Renal cortex interstitium (tissue), 11 donors: Measurements from ENCODE around the gene PNRC1. TPM values are rescaled to one million over a fixed set of nuclear protein-coding genes. Genes with fewer than 3 reads are reported as not detected.
"Not testable (repeated sequence)": the region's sequence is repeated elsewhere in the genome, so short reads cannot be mapped to it uniquely, and the experiment has no call there.

Experiments
- DNase-seq, 11 donors: peaks; one replicate each; pipeline ENCODE4 v3.0.0-alpha.2; 2013; ENCODE audit warnings: low read depth in 9 of 11, low spot score in 4 of 11; ENCODE audit errors: extremely low read depth in 1 of 11
- polyA plus RNA-seq, 3 donors: library from polyadenylated mRNA; unstranded; fragments of 120-200 nt; gene quantifications; one replicate each; pipeline ENCODE4 v1.2.1, GENCODE V29; 2013; ENCODE audit not compliant: insufficient read length in 3 of 3

PNRC1 gene
- polyA plus RNA-seq, 3 donors = 109 to 139 (median 136) TPM

DNA sequence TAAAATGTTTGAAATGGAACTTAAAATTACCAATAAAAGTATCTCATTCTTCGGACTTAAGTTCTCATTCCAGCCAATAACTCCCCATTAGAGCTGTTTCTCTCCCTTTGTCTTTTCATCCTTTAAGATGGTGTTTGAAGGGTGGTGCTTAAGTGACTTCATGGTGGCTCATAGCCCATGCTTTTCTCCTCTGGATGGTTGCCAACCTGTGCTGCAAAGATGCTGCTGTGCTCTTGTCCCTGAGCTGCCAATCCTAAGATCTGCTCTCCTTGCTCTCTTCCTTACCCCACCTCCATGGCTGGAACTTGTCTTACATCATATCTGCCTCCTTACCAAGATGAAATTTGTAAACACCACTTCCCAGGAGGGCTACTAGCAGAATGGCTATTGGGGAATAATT is 31.6 kb upstream of the PNRC1 start:
- no peak for DNase-seq

DNA sequence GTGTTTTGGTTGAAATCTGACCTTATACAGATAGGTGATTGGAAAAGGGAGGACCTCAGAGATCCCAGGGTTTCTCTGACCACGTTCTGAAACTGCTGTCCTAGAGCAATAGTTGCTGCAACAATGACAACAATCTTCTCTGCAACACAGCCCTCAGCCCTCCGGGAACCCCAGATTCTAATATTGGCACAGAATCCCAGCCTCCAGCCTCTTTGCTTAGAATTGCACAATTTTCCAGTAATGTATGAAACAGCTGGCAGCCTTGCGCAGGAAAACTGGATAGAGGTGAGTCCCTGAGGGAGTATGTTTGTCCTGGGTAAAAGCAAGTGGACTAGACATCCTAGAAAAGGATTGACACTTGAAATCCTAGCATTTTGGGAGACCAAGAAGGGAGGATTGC is 30.4 kb upstream of the PNRC1 start:
- DNase-seq = no peak

- no peak for DNase-seq
These were observed 29.9 kb upstream of the PNRC1 start for GRCh38 chr6:89050697-89051096.

DNA sequence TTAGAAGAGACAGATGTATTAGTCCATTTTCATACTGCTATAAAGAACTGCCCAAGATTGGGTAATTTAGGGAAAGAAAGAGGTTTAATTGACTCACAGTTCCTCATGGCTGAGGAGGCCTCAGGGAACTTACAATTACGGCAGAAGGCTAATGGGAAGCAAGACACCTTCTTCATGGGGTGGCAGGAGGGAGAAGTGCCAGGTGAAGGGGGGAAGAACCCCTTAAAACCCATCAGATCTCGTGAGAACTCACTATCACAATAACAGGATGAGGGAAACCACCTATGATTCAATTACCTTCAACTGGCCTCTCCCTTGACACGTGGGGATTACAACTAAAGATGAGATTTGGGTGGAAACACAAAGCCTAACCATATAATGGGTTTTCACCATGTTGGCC is 28.9 kb upstream of the PNRC1 start:
- DNase-seq = no peak

DNA sequence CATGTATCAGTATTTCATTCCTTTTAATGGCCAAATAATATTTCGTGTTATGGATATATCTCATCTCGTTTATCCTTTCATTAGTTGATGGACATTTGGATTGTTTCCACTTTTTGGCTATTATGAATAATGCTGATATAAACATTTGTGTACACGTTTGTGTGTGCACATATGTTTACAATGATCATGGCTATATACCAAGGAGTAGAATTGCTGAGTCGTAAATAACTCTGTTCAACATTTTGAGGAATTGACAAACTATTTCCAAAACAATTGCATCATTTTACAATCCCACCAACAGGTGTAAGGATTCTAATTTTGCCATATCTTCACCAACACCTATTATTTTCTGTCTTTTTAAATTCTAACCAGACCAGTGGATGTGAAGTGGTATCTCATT is 26.3 kb upstream of the PNRC1 start:
- DNase-seq = no peak

GRCh38 chr6:89057759-89058158 is 22.8 kb upstream of the PNRC1 start:
- no peak for DNase-seq

DNA sequence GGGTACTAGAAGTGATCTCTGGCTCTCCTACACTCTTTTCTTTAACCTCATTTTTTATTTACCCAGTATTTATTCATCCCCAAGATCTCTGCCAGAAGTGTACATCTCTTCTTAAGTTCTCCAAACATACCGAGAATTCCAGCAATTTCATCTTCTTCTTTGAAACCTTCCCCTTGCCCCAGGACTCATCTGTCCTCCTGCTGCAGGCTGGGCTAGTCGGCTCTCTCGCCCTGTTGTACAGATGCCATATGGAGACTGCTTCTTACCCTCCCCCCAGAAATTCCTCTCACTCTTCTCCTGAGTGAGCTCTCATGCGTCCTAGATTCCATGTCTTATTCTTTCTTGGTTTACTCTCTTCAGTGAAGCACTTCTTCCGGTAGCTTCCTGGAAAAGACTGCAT is 21.9 kb upstream of the PNRC1 start:
- DNase-seq = no peak

GRCh38 chr6:89059227-89059626 is 21.3 kb upstream of the PNRC1 start:
- DNase-seq = no peak

DNA sequence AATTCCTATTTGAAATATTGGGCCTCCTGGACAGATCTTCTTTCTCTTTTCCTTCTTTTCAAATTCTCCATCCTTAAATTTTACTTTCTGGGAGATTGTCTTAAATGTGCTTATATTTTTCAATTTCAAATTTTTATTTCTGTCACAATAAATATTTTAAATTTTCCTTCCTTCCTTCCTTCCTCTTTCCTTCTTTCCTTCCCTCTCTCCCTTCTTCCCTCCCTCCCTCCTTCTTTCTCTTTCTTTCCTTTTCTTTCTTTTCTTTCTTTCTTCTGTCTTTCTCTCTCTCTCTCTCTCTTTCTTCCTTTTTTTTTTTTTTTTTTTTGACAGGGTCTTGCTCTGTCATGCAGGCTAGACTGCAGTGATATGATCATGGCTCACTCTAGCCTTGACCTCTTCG is 16.7 kb upstream of the PNRC1 start:
- DNase-seq = no peak

GRCh38 chr6:89064931-89065330 is 15.6 kb upstream of the PNRC1 start:
- not testable (repeated sequence) for DNase-seq

DNA sequence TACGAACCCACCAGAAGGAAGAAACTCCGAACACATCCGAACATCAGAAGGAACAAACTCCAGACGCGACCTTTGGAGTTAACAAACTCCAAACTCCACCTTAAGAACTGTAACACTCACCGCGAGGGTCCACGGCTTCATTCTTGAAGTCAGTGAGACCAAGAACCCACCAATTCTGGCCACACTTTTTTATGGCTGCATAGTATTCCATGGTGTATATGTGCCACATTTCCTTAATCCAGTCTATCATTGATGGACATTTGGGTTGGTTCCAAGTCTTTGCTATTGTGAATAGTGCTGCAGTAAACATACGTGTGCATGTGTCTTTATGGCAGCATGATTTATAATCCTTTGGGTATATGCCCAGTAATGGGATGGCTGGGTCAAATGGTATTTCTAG is 14.4 kb upstream of the PNRC1 start:
- DNase-seq = not testable (repeated sequence)

GRCh38 chr6:89066940-89067646 is 13.5 kb upstream of the PNRC1 start:
- DNase-seq = no peak

GRCh38 chr6:89067796-89068195 is 12.8 kb upstream of the PNRC1 start:
- DNase-seq = no peak

DNA sequence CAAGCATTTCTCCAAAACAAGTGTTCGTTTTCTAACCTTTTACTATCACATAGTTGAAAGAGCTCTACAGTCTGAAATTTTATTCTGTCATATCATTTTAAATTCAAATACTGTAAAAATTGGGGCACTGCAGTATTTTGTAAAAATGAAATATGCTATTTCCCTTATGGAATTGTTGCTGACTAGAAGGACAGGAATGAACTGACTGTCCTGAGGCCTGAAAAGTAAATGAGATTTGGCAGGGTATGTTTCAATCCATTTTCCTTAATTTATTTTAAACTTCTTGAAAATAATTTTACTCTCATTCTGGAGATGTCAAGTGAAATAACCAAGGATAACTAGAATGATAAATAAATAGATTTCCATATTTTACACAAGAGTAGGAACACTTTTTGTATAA is 11.9 kb upstream of the PNRC1 start:
- DNase-seq = no peak

- DNase-seq = no peak
These were observed 10.9 kb upstream of the PNRC1 start for GRCh38 chr6:89069536-89070163.

GRCh38 chr6:89071036-89071435 is 9.5 kb upstream of the PNRC1 start:
- DNase-seq = no peak

GRCh38 chr6:89073014-89073620 is 7.4 kb upstream of the PNRC1 start:
- DNase-seq = no peak

DNA sequence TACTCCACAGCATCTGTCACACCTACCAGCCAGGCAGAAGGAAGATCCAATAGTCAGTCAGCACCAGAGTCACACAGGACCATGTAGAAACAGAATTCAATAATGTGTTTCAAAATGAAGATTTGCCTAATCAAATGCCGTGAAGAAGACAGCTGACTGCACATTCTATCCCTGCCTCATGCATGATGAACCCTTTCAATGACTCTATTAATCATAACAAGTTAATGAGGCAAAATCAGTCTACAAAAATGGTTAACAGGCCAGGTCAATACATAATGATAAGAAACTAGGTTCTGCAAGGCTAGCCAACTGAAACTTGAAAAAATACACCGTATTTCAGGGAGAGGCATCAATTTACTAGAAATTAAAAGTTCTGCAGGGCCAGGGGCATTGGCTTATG is 6.7 kb upstream of the PNRC1 start:
- no peak for DNase-seq

GRCh38 chr6:89079511-89080234 is 878 bp upstream of the PNRC1 start:
- DNase-seq = peak in 8 of 11 donors; percentile 49 to 81 (median 69)

- no peak for DNase-seq
These were observed 525 bp downstream of the PNRC1 start for GRCh38 chr6:89081129-89081422.
